WTC11 (cell line): ENCODE data around the gene ECM2. TPM values are rescaled to one million over a fixed set of nuclear protein-coding genes. Genes with fewer than 3 reads are reported as not detected.
A peak's percentile ranks its signal among the peaks of the same experiment; 100 is the strongest.

Source experiments
- ATAC-seq: fragments of 200-7000 bp; cut with Tn5 transposase; 2 replicates; pipeline ENCODE4 v1.10.0; 2021; ENCODE audit warnings: mild to moderate bottlenecking, moderate library complexity
- CTCF ChIA-PET: fragments of 300-600 bp; sonication (Branson Sonifier 250); formaldehyde crosslinking; loops from one replicate; lab custom pipeline; 2021; ENCODE audit warnings: antibody characterized with exemption; lab: Charles Lee
- POLR2A ChIA-PET: fragments of 350-600 bp; sonication (Branson Sonifier 250); formaldehyde crosslinking; loops from one replicate; lab custom pipeline; 2021; ENCODE audit warnings: antibody characterized with exemption; lab: Charles Lee
- DNase-seq: peaks from one replicate; pipeline ENCODE4 v3.0.0; 2021; ENCODE audit warnings: low spot score
- H3K27ac Mint-ChIP-seq: 2 replicates; pipeline ENCODE4 v1.8.0; 2021; ENCODE audit warnings: mixed read lengths
- H3K27me3 Mint-ChIP-seq: 2 replicates; pipeline ENCODE4 v1.8.0; 2021; ENCODE audit warnings: low read depth, mild to moderate bottlenecking, moderate library complexity, mixed read lengths
- H3K36me3 Mint-ChIP-seq: 2 replicates; pipeline ENCODE4 v1.8.0; 2021; ENCODE audit warnings: mixed read lengths
- H3K4me1 Mint-ChIP-seq: 2 replicates; pipeline ENCODE4 v1.8.0; 2022; ENCODE audit warnings: mixed read lengths
- H3K4me3 Mint-ChIP-seq: 2 replicates; pipeline ENCODE4 v1.8.0; 2021; ENCODE audit warnings: mild to moderate bottlenecking, moderate library complexity, mixed read lengths
- H3K9me3 Mint-ChIP-seq: 2 replicates; pipeline ENCODE4 v1.8.0; 2021; ENCODE audit warnings: mixed read lengths
- CREB1 ChIP-seq: sonication (generic); formaldehyde crosslinking; IDR thresholded peaks from 2 replicates; pipeline ENCODE4 v1.8.0; 2023; ENCODE audit warnings: mild to moderate bottlenecking, missing genetic modification reagents
- CREM ChIP-seq: sonication (generic); formaldehyde crosslinking; IDR thresholded peaks from 2 replicates; pipeline ENCODE4 v1.8.1; 2022; ENCODE audit warnings: mild to moderate bottlenecking, missing genetic modification reagents, moderate library complexity
- NR2C2 ChIP-seq: sonication (generic); formaldehyde crosslinking; IDR thresholded peaks from 2 replicates; pipeline ENCODE4 v1.8.0; 2022; ENCODE audit warnings: mild to moderate bottlenecking, missing genetic modification reagents
- RELA ChIP-seq: sonication (generic); formaldehyde crosslinking; IDR thresholded peaks from 2 replicates; pipeline ENCODE4 v1.8.1; 2022; ENCODE audit warnings: missing genetic modification reagents, mild to moderate bottlenecking, borderline replicate concordance
- SMAD4 ChIP-seq: sonication (generic); formaldehyde crosslinking; IDR thresholded peaks from 2 replicates; pipeline ENCODE4 v1.8.0; 2022; ENCODE audit warnings: mild to moderate bottlenecking, missing genetic modification reagents
- SP1 ChIP-seq: sonication (generic); formaldehyde crosslinking; conservative IDR thresholded peaks from 2 replicates; pipeline ENCODE4 v1.8.1; 2022; ENCODE audit warnings: missing genetic modification reagents
- TEAD4 ChIP-seq: sonication (generic); formaldehyde crosslinking; IDR thresholded peaks from 2 replicates; pipeline ENCODE4 v1.8.0; 2022; ENCODE audit warnings: mild to moderate bottlenecking, missing genetic modification reagents
- TP53 ChIP-seq: sonication (generic); formaldehyde crosslinking; IDR thresholded peaks from 2 replicates; pipeline ENCODE4 v1.8.1; 2023; ENCODE audit warnings: mild to moderate bottlenecking, missing genetic modification reagents
- ZNF232 ChIP-seq: sonication (generic); formaldehyde crosslinking; IDR thresholded peaks from 2 replicates; pipeline ENCODE4 v1.8.0; 2022; ENCODE audit warnings: mild to moderate bottlenecking, missing genetic modification reagents
- ZNF263 ChIP-seq: sonication (generic); formaldehyde crosslinking; IDR thresholded peaks from 2 replicates; pipeline ENCODE4 v1.8.1; 2022; ENCODE audit warnings: low read depth, mild to moderate bottlenecking, moderate library complexity, missing genetic modification reagents
- ZNF423 ChIP-seq: fragments of 250-450 bp; sonication (Bioruptor Pico); IDR thresholded peaks from 2 replicates; pipeline ENCODE4 v2.1.2; 2022; ENCODE audit warnings: mild to moderate bottlenecking, moderate library complexity
- total RNA-seq: library from RNA; stranded (reverse); gene quantifications from 3 replicates; pipeline ENCODE4 v1.2.3, GENCODE V29; 2021
- TF ChIP-seq, protein P1 (sequence below): fragments of 250-450 bp; sonication (Bioruptor Pico); IDR thresholded peaks from 2 replicates; pipeline ENCODE4 v1.9.0; 2021; ENCODE audit warnings: mild to moderate bottlenecking, borderline replicate concordance
- TF ChIP-seq, protein P2 (sequence below): sonication (generic); formaldehyde crosslinking; IDR thresholded peaks from 2 replicates; pipeline ENCODE4 v1.8.1; 2023; ENCODE audit warnings: mild to moderate bottlenecking, missing genetic modification reagents, borderline replicate concordance
- TF ChIP-seq, protein P3 (sequence below): sonication (generic); formaldehyde crosslinking; IDR thresholded peaks from 2 replicates; pipeline ENCODE4 v1.8.1; 2022; ENCODE audit warnings: low read depth, mild to moderate bottlenecking, moderate library complexity, missing genetic modification reagents, borderline replicate concordance
- TF ChIP-seq, protein P4 (sequence below): sonication (generic); formaldehyde crosslinking; conservative IDR thresholded peaks from 2 replicates; pipeline ENCODE4 v1.8.1; 2023; ENCODE audit warnings: mild to moderate bottlenecking, low read depth, missing genetic modification reagents, moderate library complexity

Gene ECM2
- total RNA-seq, 1 experiment from 2014 or later: not detected

DNA sequence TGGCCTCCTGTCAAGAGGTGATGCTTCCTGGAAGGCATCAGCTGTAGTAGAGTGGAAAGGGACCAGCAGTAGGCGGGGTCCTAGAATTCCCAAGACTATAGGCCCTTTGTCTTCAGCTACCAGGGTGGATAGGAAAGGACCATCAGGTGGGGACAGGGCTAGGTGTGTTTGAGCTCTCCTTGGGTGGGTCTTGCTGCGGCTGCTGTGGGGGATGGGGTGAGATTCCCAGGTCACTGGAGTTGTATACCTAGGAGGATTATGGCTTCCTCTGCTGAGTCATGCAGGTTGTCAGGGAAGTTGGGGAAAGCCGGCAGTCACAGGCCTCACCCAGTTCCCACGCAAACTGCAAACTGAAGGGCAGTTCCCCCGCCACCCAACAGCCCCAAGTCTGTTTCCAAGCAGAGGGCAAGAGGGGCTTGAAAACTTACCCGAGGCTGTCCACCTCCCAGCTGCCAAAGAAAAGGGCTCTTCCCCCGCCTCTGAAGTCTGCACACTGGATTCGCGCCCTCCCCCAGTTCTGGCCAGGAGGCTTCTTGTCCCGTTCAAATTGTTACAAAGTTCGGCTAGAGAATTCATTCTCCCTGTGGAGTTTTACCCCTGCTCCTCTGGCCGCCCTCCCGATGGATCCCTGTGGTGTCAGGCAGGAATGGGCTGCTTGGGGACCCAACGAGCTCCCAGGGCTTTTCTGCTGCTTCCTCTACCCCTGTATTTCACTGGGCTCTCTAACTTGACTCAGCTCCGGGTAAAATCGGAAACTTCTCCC is 23.0 kb upstream of the ECM2 start (continued):
- TF ChIP-seq, protein P1, sequence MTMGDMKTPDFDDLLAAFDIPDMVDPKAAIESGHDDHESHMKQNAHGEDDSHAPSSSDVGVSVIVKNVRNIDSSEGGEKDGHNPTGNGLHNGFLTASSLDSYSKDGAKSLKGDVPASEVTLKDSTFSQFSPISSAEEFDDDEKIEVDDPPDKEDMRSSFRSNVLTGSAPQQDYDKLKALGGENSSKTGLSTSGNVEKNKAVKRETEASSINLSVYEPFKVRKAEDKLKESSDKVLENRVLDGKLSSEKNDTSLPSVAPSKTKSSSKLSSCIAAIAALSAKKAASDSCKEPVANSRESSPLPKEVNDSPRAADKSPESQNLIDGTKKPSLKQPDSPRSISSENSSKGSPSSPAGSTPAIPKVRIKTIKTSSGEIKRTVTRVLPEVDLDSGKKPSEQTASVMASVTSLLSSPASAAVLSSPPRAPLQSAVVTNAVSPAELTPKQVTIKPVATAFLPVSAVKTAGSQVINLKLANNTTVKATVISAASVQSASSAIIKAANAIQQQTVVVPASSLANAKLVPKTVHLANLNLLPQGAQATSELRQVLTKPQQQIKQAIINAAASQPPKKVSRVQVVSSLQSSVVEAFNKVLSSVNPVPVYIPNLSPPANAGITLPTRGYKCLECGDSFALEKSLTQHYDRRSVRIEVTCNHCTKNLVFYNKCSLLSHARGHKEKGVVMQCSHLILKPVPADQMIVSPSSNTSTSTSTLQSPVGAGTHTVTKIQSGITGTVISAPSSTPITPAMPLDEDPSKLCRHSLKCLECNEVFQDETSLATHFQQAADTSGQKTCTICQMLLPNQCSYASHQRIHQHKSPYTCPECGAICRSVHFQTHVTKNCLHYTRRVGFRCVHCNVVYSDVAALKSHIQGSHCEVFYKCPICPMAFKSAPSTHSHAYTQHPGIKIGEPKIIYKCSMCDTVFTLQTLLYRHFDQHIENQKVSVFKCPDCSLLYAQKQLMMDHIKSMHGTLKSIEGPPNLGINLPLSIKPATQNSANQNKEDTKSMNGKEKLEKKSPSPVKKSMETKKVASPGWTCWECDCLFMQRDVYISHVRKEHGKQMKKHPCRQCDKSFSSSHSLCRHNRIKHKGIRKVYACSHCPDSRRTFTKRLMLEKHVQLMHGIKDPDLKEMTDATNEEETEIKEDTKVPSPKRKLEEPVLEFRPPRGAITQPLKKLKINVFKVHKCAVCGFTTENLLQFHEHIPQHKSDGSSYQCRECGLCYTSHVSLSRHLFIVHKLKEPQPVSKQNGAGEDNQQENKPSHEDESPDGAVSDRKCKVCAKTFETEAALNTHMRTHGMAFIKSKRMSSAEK (CRISPR knock-in tag): no peak
- TF ChIP-seq, all 79 proteins: peak for 0

DNA sequence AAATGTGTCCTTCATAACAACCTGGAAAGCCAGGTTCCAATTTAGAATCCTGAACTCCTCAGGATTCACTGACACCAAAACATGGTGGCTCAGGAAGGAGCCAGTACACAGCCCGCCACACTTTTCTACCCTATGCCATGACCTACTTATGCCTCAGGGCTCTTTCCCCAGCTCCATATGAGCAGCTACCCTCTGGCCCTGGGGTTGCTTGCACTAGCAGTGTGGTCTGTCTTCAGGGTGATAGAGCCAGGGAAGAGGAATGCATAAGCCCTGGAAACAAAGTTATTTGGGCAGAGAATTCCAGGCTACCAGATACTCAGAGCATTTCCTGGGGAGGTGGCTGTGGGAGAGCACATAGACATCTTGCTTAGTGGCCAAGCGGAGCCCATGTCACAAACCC is 15.0 kb upstream of the ECM2 start:
- TF ChIP-seq SMAD4 (CRISPR knock-in tag): no peak
- peaks cover 7% of the 10 kb centered on the region; the same call in 1 of the 2 replicates for H3K36me3 Mint-ChIP-seq
- no peak overlapping the region for H3K4me3 Mint-ChIP-seq
- peak; percentile 48; the same call in 1 of the 2 replicates for ATAC-seq
- H3K4me1 Mint-ChIP-seq: no peaks in the 10 kb centered on the region
- H3K27me3 Mint-ChIP-seq: no peaks in the 10 kb centered on the region; the same call in 1 of the 2 replicates
- no peak overlapping the region for H3K27ac Mint-ChIP-seq
- peaks cover 5% of the 10 kb centered on the region for H3K9me3 Mint-ChIP-seq
- POLR2A ChIA-PET: no interaction called here
- DNase-seq: no peak
- CTCF ChIA-PET: no interaction called here

DNA sequence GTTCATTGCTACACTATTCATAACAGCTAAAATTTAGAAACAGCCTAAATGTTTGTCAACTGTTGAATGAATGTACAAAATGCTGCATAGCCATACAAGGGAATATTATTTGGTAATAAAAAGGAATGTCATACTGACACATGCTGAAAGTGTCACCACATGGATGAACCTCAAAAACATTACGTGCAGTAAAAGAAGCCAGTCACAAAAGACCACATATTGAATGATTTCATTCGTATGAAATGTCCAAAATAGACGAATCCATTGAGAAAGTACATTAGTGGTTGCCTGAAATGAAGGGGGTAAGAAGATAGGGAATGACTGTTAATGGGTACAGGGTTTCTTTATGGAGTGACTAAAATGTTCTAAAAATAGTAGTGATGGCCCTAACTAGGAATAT is 11.6 kb upstream of the ECM2 start:
- DNase-seq: no peak
- CTCF ChIA-PET: no interaction called here
- no peaks in the 10 kb centered on the region for H3K4me1 Mint-ChIP-seq
- peaks cover 5% of the 10 kb centered on the region for H3K9me3 Mint-ChIP-seq
- ATAC-seq: no peak
- no peaks in the 10 kb centered on the region; the same call in 1 of the 2 replicates for H3K27me3 Mint-ChIP-seq
- no peak overlapping the region for H3K4me3 Mint-ChIP-seq
- POLR2A ChIA-PET: no interaction called here
- TF ChIP-seq ZNF423 (CRISPR knock-in tag) (no peak), TEAD4 (CRISPR knock-in tag) (no peak), ZNF232 (CRISPR knock-in tag) (no peak)
- TF ChIP-seq, protein P2, sequence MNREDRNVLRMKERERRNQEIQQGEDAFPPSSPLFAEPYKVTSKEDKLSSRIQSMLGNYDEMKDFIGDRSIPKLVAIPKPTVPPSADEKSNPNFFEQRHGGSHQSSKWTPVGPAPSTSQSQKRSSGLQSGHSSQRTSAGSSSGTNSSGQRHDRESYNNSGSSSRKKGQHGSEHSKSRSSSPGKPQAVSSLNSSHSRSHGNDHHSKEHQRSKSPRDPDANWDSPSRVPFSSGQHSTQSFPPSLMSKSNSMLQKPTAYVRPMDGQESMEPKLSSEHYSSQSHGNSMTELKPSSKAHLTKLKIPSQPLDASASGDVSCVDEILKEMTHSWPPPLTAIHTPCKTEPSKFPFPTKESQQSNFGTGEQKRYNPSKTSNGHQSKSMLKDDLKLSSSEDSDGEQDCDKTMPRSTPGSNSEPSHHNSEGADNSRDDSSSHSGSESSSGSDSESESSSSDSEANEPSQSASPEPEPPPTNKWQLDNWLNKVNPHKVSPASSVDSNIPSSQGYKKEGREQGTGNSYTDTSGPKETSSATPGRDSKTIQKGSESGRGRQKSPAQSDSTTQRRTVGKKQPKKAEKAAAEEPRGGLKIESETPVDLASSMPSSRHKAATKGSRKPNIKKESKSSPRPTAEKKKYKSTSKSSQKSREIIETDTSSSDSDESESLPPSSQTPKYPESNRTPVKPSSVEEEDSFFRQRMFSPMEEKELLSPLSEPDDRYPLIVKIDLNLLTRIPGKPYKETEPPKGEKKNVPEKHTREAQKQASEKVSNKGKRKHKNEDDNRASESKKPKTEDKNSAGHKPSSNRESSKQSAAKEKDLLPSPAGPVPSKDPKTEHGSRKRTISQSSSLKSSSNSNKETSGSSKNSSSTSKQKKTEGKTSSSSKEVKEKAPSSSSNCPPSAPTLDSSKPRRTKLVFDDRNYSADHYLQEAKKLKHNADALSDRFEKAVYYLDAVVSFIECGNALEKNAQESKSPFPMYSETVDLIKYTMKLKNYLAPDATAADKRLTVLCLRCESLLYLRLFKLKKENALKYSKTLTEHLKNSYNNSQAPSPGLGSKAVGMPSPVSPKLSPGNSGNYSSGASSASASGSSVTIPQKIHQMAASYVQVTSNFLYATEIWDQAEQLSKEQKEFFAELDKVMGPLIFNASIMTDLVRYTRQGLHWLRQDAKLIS (CRISPR knock-in tag): no peak
- H3K36me3 Mint-ChIP-seq: peaks cover 8% of the 10 kb centered on the region; the same call in 1 of the 2 replicates
- no peak overlapping the region for H3K27ac Mint-ChIP-seq

DNA sequence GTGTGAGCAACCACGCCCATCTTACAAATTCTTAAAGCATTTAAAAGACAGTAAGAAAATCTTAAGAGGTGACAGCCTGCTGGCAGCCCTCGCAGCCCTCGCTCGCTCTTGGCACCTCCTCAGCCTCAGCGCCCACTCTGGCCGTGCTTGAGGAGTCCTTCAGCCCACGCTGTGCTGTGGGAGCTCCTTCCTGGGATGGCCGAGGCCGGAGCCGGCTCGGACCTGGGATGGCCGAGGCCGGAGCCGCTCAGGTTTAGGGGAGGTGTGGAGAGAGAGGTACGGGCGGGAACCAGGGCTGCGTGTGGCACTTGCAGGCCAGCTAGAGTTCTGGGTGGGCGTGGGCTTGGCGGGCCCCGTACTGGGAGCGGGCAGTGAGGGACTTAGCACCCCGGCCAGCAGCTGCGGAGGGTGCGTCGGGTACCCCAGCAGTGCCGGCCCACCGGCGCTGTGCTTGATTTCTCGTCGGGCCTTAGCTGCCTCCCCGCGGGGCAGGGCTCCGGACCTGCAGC is 9.3 kb upstream of the ECM2 start:
- H3K27ac Mint-ChIP-seq: no peak overlapping the region
- ChIA-PET POLR2A (interaction anchor here (0.6 kb wide), 1 partner anchor 536 kb away, joined by 3 read pairs; no protein-coding TSS in a partner anchor), CTCF (interaction anchor here (1.3 kb wide), 1 partner anchor 37 kb away, joined by 3 read pairs; no protein-coding TSS in a partner anchor)
- no peaks in the 10 kb centered on the region for H3K27me3 Mint-ChIP-seq
- DNase-seq (no peak), ATAC-seq (no peak)
- peaks cover 5% of the 10 kb centered on the region for H3K9me3 Mint-ChIP-seq
- H3K36me3 Mint-ChIP-seq: peaks cover 8% of the 10 kb centered on the region; the same call in 1 of the 2 replicates
- 0 out of 2 replicates have a peak, but pooled peaks cover under 1% of the 10 kb centered on the region for H3K4me1 Mint-ChIP-seq
- TF ChIP-seq NR2C2 (no peak), RELA (CRISPR knock-in tag) (no peak), TP53 (CRISPR knock-in tag) (no peak), CREM (CRISPR knock-in tag) (no peak), CREB1 (no peak), ZNF263 (CRISPR knock-in tag) (no peak), SP1 (CRISPR knock-in tag) (no peak)
- TF ChIP-seq, protein P3, sequence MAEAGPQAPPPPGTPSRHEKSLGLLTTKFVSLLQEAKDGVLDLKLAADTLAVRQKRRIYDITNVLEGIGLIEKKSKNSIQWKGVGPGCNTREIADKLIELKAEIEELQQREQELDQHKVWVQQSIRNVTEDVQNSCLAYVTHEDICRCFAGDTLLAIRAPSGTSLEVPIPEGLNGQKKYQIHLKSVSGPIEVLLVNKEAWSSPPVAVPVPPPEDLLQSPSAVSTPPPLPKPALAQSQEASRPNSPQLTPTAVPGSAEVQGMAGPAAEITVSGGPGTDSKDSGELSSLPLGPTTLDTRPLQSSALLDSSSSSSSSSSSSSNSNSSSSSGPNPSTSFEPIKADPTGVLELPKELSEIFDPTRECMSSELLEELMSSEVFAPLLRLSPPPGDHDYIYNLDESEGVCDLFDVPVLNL: no peak
- TF ChIP-seq, protein P4, sequence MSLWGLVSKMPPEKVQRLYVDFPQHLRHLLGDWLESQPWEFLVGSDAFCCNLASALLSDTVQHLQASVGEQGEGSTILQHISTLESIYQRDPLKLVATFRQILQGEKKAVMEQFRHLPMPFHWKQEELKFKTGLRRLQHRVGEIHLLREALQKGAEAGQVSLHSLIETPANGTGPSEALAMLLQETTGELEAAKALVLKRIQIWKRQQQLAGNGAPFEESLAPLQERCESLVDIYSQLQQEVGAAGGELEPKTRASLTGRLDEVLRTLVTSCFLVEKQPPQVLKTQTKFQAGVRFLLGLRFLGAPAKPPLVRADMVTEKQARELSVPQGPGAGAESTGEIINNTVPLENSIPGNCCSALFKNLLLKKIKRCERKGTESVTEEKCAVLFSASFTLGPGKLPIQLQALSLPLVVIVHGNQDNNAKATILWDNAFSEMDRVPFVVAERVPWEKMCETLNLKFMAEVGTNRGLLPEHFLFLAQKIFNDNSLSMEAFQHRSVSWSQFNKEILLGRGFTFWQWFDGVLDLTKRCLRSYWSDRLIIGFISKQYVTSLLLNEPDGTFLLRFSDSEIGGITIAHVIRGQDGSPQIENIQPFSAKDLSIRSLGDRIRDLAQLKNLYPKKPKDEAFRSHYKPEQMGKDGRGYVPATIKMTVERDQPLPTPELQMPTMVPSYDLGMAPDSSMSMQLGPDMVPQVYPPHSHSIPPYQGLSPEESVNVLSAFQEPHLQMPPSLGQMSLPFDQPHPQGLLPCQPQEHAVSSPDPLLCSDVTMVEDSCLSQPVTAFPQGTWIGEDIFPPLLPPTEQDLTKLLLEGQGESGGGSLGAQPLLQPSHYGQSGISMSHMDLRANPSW: no peak
- H3K4me3 Mint-ChIP-seq: no peak overlapping the region
